HG03025 (cell line): ENCODE measurements around the gene SLC35A3.
A peak's percentile ranks its signal among the peaks of the same experiment; 100 is the strongest.
"Not testable (repeated sequence)": the region's sequence is repeated elsewhere in the genome, so short reads cannot be mapped to it uniquely, and the experiment has no call there.

Experiments
- ATAC-seq: cut with Tn5 transposase; IDR thresholded peaks from one replicate; pipeline ENCODE4 v1.9.1; 2021; ENCODE audit warnings: mild to moderate bottlenecking, moderate library complexity; ENCODE audit not compliant: unreplicated experiment, low FRiP score

The SLC35A3 gene

DNA sequence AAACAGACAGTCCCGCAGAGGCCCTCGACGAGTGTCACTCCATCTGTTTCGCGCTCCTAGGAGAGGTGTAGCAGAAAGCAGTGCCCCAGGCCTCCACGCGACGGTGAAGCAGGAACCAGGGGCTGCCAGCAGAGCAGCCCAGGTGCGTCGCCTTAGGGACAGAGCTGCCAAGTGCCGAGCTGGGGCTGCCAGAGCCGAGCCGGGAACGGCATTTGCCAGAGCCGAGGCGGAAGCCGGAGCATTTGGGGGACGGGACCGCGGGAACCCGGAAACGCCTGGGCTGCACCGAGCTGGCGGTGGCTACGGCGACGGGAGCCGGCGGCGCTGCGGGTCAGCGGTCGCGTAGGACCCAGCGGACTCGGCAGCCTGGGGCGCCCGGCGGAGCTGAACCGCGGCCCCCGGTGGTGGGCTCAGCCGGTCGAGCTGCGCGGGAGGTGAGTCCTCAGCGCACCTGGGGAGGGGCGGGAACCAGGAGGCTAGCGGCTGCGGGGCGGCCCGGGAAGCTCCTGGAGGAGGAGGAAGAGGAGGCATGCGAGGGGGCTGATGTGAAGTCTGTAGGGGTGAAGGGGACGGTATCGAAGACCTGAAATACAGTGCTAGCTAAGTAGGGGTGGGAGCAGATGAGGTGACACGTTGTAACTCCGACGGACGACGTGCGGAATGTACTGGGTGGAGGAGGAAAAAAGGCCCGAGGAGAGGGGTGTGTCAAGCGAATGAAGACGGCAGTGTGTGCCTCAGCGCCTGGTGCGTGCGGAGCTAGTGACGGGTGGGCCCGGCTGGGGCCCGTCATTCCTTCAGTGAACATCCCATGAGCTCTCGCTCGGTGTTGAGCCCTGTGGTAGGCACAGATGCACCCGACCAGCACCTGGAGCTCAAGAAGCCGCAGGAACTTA lies at the start of gene SLC35A3:
TSS of gene SLC35A3 (plus strand) at position 268 of the 893 bp plus-strand sequence. CDS start 23,559 bp downstream, outside the sequence.
- ATAC-seq = peak; percentile 95

DNA sequence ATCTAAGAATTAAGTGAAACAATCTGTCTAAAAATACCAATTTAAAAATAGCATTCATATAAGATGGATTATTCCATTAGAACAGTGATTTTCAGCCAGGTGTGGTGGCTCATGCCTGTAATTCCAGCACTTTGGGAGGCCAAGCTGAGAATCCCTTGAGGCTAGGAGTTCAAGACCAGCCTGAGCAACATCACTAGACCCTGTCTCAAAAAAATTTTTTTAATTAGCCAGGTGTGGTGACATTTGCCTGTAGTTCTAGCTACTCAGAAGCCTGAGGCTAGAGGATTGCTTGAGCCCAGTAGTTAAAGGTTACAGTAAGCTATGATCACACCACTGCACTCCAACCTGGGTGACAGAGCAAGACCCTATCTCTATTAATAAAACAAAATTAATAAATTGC lies 35.0 kb upstream of the SLC35A3 start:
- no peak for ATAC-seq

- ATAC-seq = no peak
Observed at GRCh38 chr1:99935534-99935933, 34.3 kb upstream of the SLC35A3 start.

GRCh38 chr1:99936071-99936470 lies 33.7 kb upstream of the SLC35A3 start:
- ATAC-seq = no peak

GRCh38 chr1:99942723-99943122 lies 27.1 kb upstream of the SLC35A3 start:
- no peak for ATAC-seq

GRCh38 chr1:99943223-99943794 lies 26.5 kb upstream of the SLC35A3 start:
- no peak for ATAC-seq

GRCh38 chr1:99944192-99944591 lies 25.6 kb upstream of the SLC35A3 start:
- ATAC-seq = no peak

- ATAC-seq = no peak
Observed at GRCh38 chr1:99945174-99945573, 24.6 kb upstream of the SLC35A3 start.

GRCh38 chr1:99950486-99950885 lies 19.3 kb upstream of the SLC35A3 start:
- no peak for ATAC-seq

DNA sequence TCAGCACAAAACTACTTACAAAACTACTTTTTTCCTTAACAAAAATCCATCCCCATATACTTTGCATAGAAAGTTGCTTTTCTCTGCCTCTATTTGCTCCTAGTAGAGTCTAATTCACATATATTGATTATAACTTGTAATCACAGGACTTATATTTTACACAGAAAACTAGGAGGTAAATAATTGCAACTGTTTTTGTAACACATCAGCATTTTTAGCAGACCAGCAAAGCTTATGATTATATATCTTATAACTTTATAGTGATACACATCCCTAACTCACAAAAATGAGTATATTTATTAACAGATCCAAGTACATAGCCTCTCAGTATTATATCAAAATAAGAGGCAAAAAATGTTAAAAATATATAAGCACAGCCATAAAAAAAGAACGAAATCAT lies 17.3 kb upstream of the SLC35A3 start:
- no peak for ATAC-seq

GRCh38 chr1:99955375-99955774 lies 14.4 kb upstream of the SLC35A3 start:
- no peak for ATAC-seq

DNA sequence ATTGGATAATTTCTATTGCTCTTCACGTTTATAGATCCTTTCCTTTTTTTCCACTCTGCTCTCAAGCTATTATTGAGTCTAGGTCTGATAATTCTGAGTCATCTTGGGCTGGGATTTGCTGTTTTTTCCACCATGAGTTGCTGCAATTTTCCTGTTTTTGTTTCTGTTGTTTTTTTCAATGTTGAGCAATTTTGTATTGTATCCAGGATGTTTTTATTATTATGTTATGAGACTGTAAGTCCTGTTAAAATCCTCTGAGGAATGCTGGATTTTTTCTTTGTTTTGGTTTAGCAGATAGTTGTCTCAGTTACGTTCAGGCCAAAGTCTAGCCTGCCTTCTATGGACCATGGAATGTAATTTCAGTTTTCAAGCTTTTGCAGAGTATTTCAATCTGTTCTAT lies 13.0 kb upstream of the SLC35A3 start:
- ATAC-seq = no peak

GRCh38 chr1:99957818-99958217 lies 12.0 kb upstream of the SLC35A3 start:
- no peak for ATAC-seq

DNA sequence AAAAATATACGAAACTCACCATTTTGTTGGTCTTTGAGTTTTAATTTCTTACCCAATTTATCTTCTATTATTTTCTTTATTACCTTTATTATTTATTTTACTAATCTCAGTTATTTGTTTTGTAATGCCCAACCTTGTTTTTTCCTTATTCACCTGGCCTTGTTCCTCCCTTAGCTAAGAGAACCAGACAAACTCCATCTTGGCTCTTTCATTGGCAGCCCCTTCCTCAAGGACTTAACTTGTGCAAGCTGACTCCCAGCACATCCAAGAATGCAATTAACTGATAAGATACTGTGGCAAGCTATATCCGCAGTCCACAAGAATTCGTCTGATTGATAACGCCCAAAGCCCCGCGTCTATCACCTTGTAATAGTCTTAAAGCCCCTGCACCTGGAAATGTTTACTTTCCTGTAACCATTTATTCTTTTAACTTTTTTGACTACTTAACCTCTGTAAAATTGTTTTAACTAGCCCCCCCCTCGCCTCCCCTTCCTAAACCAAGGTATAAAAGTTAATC lies 10.5 kb upstream of the SLC35A3 start:
- not testable (repeated sequence) for ATAC-seq

DNA sequence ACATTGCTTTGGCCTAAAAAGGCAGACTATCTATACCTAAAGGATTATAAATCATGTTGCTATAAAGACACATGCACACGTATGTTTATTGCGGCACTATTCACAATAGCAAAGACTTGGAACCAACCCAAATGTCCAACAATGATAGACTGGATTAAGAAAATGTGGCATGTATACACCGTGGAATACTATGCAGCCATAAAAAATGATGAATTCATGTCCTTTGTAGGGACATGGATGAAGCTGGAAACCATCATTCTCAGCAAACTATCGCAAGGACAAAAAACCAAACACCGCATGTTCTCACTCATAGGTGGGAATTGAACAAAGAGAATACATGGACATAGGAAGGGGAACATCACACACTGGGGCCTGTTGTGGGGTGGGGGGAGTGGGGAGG lies 9.5 kb upstream of the SLC35A3 start:
- not testable (repeated sequence) for ATAC-seq

DNA sequence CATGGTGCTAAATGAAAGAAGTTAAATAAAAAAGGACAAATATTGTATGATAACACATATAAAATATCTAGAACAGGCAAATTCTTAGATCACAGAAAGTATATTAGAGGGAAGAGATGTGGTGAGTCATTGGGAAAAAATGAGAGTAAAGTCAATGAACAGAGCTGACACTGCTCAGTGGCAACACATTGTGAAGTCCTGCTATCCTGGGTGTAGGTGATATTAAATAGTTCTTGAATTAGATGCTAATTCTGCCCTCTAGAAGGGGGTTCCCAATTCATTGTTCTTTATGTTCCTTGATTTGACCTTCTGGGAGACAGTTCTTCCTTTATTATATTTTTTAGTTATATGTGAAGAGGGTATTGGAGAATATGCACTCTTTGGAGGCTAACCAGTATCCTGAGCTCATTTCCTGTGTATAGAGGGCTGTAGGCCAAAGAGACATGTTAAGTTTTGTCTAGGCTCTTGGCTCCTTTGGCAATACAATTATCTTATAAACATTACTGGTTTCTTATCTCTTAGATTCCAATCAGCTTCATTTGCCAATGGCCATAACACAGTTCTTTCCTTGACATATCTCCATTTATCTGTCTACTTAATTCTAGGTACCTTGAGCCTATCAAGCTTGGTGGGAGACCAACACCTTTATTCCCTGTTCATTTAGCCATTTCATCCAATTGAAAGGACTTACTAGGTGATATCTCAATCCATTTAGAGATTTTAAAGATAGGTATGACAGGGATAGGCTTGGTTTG lies 6.6 kb upstream of the SLC35A3 start:
- ATAC-seq = no peak

DNA sequence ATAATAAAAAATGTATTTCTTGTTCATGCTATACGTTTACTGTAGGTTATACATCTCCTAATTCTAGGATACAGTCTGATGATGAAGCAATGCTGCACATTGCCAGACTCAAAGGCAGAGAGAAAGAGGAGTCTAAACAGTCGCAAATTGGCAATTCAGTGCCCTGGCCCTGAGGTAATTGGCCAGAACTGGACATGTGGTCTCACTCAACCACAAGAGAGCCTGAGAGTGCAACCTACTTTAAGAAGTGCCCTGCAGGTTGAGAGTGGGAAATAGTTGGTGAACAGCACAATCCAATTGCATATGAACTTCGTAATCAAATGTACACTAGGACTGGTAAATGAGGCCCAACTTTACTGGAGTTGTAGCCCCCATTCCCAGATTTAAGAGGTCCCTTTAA lies 5.0 kb upstream of the SLC35A3 start:
- ATAC-seq = no peak

- ATAC-seq = no peak
Observed at GRCh38 chr1:99965646-99966375, 4.0 kb upstream of the SLC35A3 start.

GRCh38 chr1:99968214-99968613 lies 1.6 kb upstream of the SLC35A3 start:
- no peak for ATAC-seq

DNA sequence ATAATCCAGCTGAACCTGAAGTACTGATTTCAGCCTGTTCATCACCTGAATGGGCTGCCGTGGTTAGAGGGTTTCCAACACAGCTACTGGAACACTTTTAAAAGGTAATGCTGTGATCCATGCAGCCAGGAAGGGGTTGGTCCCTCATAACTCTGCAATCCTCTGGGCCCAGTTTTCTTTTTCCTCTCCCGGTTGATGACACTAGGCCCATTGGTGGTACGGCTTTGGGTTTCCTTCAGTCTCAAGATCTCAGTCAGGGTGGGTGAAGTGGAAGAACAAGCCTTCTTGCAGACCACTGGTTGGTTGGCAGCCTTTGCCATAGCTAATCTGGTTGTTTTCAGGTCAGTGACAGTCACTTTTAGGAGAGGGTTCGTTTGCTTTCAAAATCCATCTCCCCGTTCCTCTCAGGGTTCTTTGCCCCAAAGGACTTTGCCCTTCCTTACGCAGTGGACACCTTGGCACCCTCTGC lies 502 bp upstream of the SLC35A3 start:
- peak; percentile 6 for ATAC-seq
